ENCODE measurements around the gene APBB1IP.
"Not testable (repeated sequence)": the region's sequence is repeated elsewhere in the genome, so short reads cannot be mapped to it uniquely, and the experiment has no call there.

DNA sequence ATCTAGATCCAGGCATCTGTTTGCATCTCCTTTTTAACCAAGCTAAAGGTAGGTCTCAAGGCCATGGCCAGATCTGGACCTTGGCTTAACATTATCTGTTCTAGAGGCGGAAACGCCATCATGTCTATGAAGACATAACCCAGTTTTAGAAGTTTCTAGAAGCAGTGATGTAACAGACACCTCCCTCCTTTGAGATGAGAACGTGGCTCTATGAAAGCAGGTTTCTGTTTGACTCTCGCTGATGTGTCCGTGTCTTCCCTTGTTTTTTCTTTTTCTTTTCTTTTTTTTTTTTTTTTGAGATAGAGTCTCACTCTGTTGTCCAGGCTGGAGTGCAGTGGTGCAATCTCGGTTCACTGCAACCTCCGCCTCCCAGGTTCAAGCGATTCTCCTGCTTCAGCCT is 36.7 kb downstream of the APBB1IP start:
- TF ChIP-seq, protein P1, sequence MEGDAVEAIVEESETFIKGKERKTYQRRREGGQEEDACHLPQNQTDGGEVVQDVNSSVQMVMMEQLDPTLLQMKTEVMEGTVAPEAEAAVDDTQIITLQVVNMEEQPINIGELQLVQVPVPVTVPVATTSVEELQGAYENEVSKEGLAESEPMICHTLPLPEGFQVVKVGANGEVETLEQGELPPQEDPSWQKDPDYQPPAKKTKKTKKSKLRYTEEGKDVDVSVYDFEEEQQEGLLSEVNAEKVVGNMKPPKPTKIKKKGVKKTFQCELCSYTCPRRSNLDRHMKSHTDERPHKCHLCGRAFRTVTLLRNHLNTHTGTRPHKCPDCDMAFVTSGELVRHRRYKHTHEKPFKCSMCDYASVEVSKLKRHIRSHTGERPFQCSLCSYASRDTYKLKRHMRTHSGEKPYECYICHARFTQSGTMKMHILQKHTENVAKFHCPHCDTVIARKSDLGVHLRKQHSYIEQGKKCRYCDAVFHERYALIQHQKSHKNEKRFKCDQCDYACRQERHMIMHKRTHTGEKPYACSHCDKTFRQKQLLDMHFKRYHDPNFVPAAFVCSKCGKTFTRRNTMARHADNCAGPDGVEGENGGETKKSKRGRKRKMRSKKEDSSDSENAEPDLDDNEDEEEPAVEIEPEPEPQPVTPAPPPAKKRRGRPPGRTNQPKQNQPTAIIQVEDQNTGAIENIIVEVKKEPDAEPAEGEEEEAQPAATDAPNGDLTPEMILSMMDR (IDR thresholded peaks at IDR 0.05), result not testable (repeated sequence)
- TF ChIP-seq MYC (IDR thresholded peaks at IDR 0.05; ENCODE audit: borderline replicate concordance, low read length); RFX5 (IDR thresholded peaks at IDR 0.05); RAD21 (conservative IDR thresholded peaks at IDR 0.05 in 1 of 2, IDR thresholded peaks at IDR 0.05 in 1 of 2); JUN (IDR thresholded peaks at IDR 0.05); CBX8 (IDR thresholded peaks at IDR 0.05); BHLHE40 (IDR thresholded peaks at IDR 0.05; ENCODE audit: low read depth, low read length); JUNB (IDR thresholded peaks at IDR 0.05); HOXA7 (CRISPR knock-in tag; IDR thresholded peaks at IDR 0.05); POLR2A (IDR thresholded peaks at IDR 0.05; ENCODE audit: low read length): not testable (repeated sequence)
- TF ChIP-seq, protein P2, sequence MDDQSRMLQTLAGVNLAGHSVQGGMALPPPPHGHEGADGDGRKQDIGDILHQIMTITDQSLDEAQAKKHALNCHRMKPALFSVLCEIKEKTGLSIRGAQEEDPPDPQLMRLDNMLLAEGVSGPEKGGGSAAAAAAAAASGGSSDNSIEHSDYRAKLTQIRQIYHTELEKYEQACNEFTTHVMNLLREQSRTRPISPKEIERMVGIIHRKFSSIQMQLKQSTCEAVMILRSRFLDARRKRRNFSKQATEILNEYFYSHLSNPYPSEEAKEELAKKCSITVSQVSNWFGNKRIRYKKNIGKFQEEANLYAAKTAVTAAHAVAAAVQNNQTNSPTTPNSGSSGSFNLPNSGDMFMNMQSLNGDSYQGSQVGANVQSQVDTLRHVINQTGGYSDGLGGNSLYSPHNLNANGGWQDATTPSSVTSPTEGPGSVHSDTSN (IDR thresholded peaks at IDR 0.05), result not testable (repeated sequence)
- TF ChIP-seq, protein P3, sequence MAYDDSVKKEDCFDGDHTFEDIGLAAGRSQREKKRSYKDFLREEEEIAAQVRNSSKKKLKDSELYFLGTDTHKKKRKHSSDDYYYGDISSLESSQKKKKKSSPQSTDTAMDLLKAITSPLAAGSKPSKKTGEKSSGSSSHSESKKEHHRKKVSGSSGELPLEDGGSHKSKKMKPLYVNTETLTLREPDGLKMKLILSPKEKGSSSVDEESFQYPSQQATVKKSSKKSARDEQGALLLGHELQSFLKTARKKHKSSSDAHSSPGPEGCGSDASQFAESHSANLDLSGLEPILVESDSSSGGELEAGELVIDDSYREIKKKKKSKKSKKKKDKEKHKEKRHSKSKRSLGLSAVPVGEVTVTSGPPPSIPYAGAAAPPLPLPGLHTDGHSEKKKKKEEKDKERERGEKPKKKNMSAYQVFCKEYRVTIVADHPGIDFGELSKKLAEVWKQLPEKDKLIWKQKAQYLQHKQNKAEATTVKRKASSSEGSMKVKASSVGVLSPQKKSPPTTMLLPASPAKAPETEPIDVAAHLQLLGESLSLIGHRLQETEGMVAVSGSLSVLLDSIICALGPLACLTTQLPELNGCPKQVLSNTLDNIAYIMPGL (CRISPR knock-in tag; IDR thresholded peaks at IDR 0.05; ENCODE audit: borderline replicate concordance), result not testable (repeated sequence)
- TF ChIP-seq, protein P4, sequence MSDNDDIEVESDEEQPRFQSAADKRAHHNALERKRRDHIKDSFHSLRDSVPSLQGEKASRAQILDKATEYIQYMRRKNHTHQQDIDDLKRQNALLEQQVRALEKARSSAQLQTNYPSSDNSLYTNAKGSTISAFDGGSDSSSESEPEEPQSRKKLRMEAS (IDR thresholded peaks at IDR 0.05), result not testable (repeated sequence)

Data from A549 (cell line).